Activated B cell treated with CpG ODN at 0.5 μM for 24 hours (primary cell): ENCODE results near the gene PRKAR1B. TPM values are rescaled to one million over a fixed set of nuclear protein-coding genes. Genes with fewer than 3 reads are reported as not detected.

ENCODE experiments used
- ATAC-seq: fragments of 200-7000 bp; cut with Tn5 transposase; one replicate; pipeline ENCODE4 v1.10.0; 2021; ENCODE audit warnings: low read depth, mild to moderate bottlenecking, moderate library complexity
- CTCF ChIA-PET: fragments of 350-600 bp; sonication (Branson Sonifier 250); formaldehyde crosslinking; loops from one replicate; lab custom pipeline; 2021; ENCODE audit warnings: antibody characterized with exemption; lab: Charles Lee
- POLR2A ChIA-PET: fragments of 350-600 bp; sonication (Branson Sonifier 250); formaldehyde crosslinking; loops from one replicate; lab custom pipeline; 2021; ENCODE audit warnings: antibody characterized with exemption; lab: Charles Lee
- DNase-seq: peaks from one replicate; pipeline ENCODE4 v3.0.0; 2022
- H3K27ac Mint-ChIP-seq: one replicate; pipeline ENCODE4 v1.8.0; 2020; ENCODE audit warnings: mixed read lengths
- H3K27me3 Mint-ChIP-seq: one replicate; pipeline ENCODE4 v1.8.0; 2021; ENCODE audit warnings: mixed read lengths
- H3K36me3 Mint-ChIP-seq: one replicate; pipeline ENCODE4 v1.8.0; 2021; ENCODE audit warnings: low read depth, mixed read lengths
- H3K4me1 Mint-ChIP-seq: one replicate; pipeline ENCODE4 v1.8.0; 2021; ENCODE audit warnings: mixed read lengths
- H3K4me3 Mint-ChIP-seq: one replicate; pipeline ENCODE4 v1.8.0; 2020; ENCODE audit warnings: mild to moderate bottlenecking, mixed read lengths
- H3K9me3 Mint-ChIP-seq: one replicate; pipeline ENCODE4 v1.8.0; 2020; ENCODE audit warnings: mixed read lengths
- intact Hi-C: fragments of 100-400 bp; cut with micrococcal nuclease; formaldehyde crosslinking; loops from one replicate; pipeline ENCODE4 v1.15.1; 2024
- total RNA-seq: library from RNA; stranded (reverse); gene quantifications from 2 replicates; pipeline ENCODE4 v1.2.3, GENCODE V29; 2022
- TF ChIP-seq, protein P1 (sequence below): fragments of 200-600 bp; IDR thresholded peaks from one replicate; pipeline ENCODE4 v1.8.0; 2022; ENCODE audit warnings: antibody characterized with exemption, mild to moderate bottlenecking

PRKAR1B gene
- total RNA-seq, 1 donor from 2014 or later = 17.5 TPM

DNA sequence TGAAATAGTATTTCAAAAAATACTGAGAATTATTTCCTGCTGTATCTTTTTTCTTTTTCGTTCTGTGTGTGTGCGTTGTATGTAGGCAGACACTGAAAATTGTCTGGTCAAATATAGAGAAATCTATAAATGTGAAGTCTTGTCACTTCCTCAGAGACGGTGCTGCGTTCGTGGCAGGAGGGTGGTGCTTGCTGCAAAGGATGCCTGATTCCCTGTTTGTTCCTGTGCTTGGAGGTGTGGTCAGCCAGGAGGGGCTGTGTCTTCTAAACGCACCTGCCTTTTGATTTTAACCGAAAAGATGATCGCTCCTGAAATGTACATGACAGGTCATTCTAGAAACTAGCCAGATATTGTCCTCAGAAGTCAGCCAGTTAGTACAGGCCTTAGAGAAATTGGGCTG, 32.5 kb upstream of the PRKAR1B start:
- TF ChIP-seq, protein P1, sequence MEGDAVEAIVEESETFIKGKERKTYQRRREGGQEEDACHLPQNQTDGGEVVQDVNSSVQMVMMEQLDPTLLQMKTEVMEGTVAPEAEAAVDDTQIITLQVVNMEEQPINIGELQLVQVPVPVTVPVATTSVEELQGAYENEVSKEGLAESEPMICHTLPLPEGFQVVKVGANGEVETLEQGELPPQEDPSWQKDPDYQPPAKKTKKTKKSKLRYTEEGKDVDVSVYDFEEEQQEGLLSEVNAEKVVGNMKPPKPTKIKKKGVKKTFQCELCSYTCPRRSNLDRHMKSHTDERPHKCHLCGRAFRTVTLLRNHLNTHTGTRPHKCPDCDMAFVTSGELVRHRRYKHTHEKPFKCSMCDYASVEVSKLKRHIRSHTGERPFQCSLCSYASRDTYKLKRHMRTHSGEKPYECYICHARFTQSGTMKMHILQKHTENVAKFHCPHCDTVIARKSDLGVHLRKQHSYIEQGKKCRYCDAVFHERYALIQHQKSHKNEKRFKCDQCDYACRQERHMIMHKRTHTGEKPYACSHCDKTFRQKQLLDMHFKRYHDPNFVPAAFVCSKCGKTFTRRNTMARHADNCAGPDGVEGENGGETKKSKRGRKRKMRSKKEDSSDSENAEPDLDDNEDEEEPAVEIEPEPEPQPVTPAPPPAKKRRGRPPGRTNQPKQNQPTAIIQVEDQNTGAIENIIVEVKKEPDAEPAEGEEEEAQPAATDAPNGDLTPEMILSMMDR = no peak
- no peaks in the 10 kb centered on the region for H3K4me1 Mint-ChIP-seq
- intact Hi-C loops = no loop called here
- H3K9me3 Mint-ChIP-seq = no peaks in the 10 kb centered on the region
- no peaks in the 10 kb centered on the region for H3K27me3 Mint-ChIP-seq
- DNase-seq (no peak), ATAC-seq (no peak)
- H3K36me3 Mint-ChIP-seq = peaks cover 75% of the 10 kb centered on the region
- CTCF ChIA-PET = no interaction called here
- POLR2A ChIA-PET = no interaction called here
- no peak overlapping the region for H3K4me3 Mint-ChIP-seq
- no peak overlapping the region for H3K27ac Mint-ChIP-seq

DNA sequence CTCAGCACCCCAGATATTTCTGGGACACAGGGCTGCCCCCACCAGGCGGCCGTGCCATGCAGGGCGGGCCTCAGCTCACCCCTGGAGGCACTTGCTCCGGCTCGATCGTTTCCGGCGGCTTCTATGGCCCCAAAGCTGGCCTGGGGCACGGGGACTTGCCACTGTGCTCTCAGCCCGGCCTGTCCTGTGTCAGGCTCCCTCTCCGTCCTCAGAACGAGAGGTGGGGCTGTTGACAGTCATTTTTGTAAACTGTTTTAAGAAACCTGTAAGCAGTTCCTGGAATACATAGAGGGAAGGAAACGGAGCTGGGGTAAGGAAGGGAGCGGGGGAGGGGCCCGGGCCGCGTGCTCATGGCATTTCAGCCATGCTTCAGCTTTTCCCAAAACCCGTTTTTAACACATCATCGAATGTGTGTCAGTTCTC, 30.7 kb upstream of the PRKAR1B start:
- Mint-ChIP-seq H3K4me1 (no peaks in the 10 kb centered on the region), H3K36me3 (peaks cover 67% of the 10 kb centered on the region), H3K4me3 (no peak overlapping the region), H3K9me3 (no peaks in the 10 kb centered on the region), H3K27me3 (no peaks in the 10 kb centered on the region), H3K27ac (no peak overlapping the region)
- CTCF ChIA-PET = no interaction called here
- no peak for ATAC-seq
- intact Hi-C loops = no loop called here
- DNase-seq = no peak
- TF ChIP-seq, protein P1 = no peak
- POLR2A ChIA-PET = no interaction called here

DNA sequence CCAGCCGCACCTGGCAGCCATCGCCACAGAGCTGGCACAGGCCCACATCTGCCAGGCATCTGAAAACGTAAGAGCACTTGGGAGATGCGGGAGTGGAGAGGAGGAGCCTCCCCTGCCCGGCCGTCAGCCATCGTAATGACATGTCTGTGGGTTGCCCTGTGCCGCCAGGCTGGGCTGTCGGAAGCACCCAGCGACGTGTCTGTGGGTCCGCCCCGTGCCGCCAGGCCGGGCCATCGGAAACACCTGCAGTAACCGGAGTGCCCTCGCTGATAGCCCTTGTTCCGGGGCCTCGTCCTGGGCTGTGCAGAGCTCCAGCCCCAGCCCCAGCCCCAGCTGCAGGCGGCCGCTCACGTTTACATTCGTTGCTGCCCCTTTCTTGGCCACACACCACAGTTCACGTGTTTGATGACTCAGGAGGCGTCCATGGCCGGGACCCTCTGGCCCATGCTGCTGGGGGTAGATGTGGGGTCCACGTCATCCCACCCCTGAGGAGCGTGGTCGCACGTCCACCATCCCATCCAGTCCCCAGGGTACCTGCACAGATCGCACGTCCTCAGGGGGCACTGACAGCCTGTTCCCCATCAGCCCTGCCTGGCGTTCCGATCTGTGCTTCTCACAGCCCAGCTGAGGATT, 30.0 kb upstream of the PRKAR1B start:
- ATAC-seq = no peak
- intact Hi-C loops = no loop called here
- CTCF ChIA-PET = no interaction called here

DNA sequence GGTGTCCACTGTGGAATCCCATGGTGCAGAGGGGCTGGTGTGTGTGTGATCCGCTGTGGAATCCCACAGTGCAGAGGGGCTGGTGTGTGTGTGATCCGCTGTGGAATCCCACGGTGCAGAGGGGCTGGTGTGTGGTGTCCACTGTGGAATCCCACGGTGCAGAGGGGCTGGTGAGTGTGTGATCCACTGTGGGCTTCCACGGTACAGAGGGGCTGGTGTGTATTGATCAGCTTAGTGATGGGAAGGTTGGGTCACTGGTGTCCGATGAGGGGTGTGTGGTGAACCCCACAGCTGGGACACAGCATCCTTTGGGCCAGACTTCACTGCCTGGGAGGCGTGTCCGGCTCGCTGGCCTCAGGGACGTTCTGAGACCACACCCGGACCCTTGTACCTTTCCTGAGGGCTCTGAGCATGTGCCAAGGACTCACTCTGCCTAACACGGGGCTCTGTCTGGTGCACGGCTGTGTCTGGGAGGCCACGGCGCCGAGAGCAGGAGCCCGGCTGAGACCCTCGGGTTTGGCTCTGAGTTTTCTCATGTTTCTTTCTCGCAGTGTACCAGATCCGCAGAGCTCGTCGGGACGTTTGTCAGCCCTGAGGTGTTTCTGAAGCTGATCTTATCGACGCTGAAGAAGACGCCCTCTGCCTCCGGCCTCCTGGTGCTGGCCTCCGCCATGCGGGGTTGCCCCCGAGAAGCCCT, 29.3 kb upstream of the PRKAR1B start:
- H3K27me3 Mint-ChIP-seq = no peaks in the 10 kb centered on the region
- TF ChIP-seq, protein P1 = no peak

More for the DNA sequence above, 30.0 kb upstream of the PRKAR1B start:
- H3K9me3 Mint-ChIP-seq = no peaks in the 10 kb centered on the region
- H3K27ac Mint-ChIP-seq = no peak overlapping the region
- H3K27me3 Mint-ChIP-seq = no peaks in the 10 kb centered on the region
- TF ChIP-seq, protein P1 = no peak
- no peak for DNase-seq
- H3K4me1 Mint-ChIP-seq = no peaks in the 10 kb centered on the region
- no peak overlapping the region for H3K4me3 Mint-ChIP-seq
- POLR2A ChIA-PET = no interaction called here
- H3K36me3 Mint-ChIP-seq = peaks cover 74% of the 10 kb centered on the region

DNA sequence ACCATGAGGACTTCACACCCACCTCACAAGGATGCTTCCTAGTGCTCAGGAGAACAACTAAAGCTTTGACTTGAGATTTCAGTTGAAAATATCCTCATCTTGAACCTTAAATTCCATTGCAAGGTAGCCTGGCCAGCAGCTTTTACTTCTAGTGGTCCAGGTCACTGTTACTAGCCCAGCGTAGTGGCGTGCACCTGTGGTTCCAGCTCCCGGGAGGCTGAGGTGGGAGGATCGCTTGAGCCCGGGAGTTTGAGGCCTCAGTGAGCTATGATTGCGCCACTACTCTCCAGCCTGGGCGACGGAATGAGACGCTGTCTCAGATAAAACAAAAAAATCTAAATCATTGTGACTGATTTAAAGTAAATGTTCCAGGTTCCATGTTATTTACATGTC, 28.3 kb upstream of the PRKAR1B start:
- no peaks in the 10 kb centered on the region for H3K9me3 Mint-ChIP-seq
- peaks cover 67% of the 10 kb centered on the region for H3K36me3 Mint-ChIP-seq
- ChIA-PET POLR2A (no interaction called here), CTCF (no interaction called here)
- intact Hi-C loops = no loop called here
- DNase-seq (no peak), ATAC-seq (no peak)
- no peak overlapping the region for H3K27ac Mint-ChIP-seq
- H3K27me3 Mint-ChIP-seq = no peaks in the 10 kb centered on the region
- TF ChIP-seq, protein P1 = no peak
- no peak overlapping the region for H3K4me3 Mint-ChIP-seq
- H3K4me1 Mint-ChIP-seq = no peaks in the 10 kb centered on the region

More for the DNA sequence above, 29.3 kb upstream of the PRKAR1B start:
- no peak for ATAC-seq
- Mint-ChIP-seq H3K4me3 (no peak overlapping the region), H3K4me1 (no peaks in the 10 kb centered on the region), H3K27ac (no peak overlapping the region), H3K36me3 (peaks cover 70% of the 10 kb centered on the region), H3K9me3 (no peaks in the 10 kb centered on the region)
- intact Hi-C loops = no loop called here
- DNase-seq = no peak
- CTCF ChIA-PET = no interaction called here
- POLR2A ChIA-PET = no interaction called here
